OCI-LY7 (cell line): Measurements from ENCODE around the gene PLXDC2. TPM values are rescaled to one million over a fixed set of nuclear protein-coding genes. Genes with fewer than 3 reads are reported as not detected.

Experiments used
- BruUV-seq: library from RNA; stranded (reverse); fragments of 400-500 nt; replicated peaks from 2 replicates; lab custom pipeline; 2021; lab: Mats Ljungman, UMichigan
- CTCF ChIA-PET: fragments of 300-600 bp; sonication (Branson Sonifier 250); formaldehyde crosslinking; loops from one replicate; lab custom pipeline; 2022; ENCODE audit warnings: antibody characterized with exemption; ENCODE audit not compliant: unreplicated experiment; lab: Charles Lee
- POLR2A ChIA-PET: fragments of 300-600 bp; sonication (Branson Sonifier 250); formaldehyde crosslinking; loops from one replicate; lab custom pipeline; 2022; ENCODE audit warnings: antibody characterized with exemption; lab: Charles Lee
- DNase-seq: peaks from one replicate; pipeline ENCODE4 v3.0.0-alpha.2; 2015; ENCODE audit warnings: low spot score
- H2AFZ ChIP-seq: fragments of 200-600 bp; sonication (generic), shearing (Covaris generic); 2 replicates; pipeline ENCODE4 v1.6.1; 2014; ENCODE audit warnings: mild to moderate bottlenecking, antibody characterized with exemption, low read length, moderate library complexity
- H3K27ac ChIP-seq: fragments of 200-600 bp; sonication (generic); 2 replicates; pipeline ENCODE4 v1.5.1; 2014; ENCODE audit warnings: mixed run types, low read depth, mild to moderate bottlenecking, moderate library complexity, low read length, inconsistent platforms; ENCODE audit not compliant: poor library complexity, severe bottlenecking
- H3K36me3 ChIP-seq: fragments of 200-600 bp; sonication (generic); 2 replicates; pipeline ENCODE4 v1.6.1; 2014; ENCODE audit warnings: mild to moderate bottlenecking, antibody characterized with exemption, low read length, moderate library complexity, mixed read lengths; ENCODE audit not compliant: insufficient read depth
- H3K4me1 ChIP-seq: fragments of 200-600 bp; sonication (generic); 2 replicates; pipeline ENCODE4 v1.5.1; 2014; ENCODE audit warnings: mild to moderate bottlenecking, low read length; ENCODE audit not compliant: insufficient read depth, poor library complexity, severe bottlenecking
- H3K4me2 ChIP-seq: fragments of 200-600 bp; sonication (generic); 2 replicates; pipeline ENCODE4 v1.6.1; 2014; ENCODE audit warnings: mild to moderate bottlenecking, low read length
- H3K4me3 ChIP-seq: fragments of 200-600 bp; sonication (generic); 2 replicates; pipeline ENCODE4 v1.5.1; 2014; ENCODE audit warnings: mild to moderate bottlenecking, low read depth, low read length; ENCODE audit not compliant: poor library complexity, severe bottlenecking
- H3K79me2 ChIP-seq: fragments of 200-600 bp; sonication (generic); 2 replicates; pipeline ENCODE4 v1.6.1; 2016; ENCODE audit warnings: low read depth, mild to moderate bottlenecking, low read length, moderate library complexity, mixed read lengths; ENCODE audit not compliant: insufficient read depth
- H3K9me2 ChIP-seq: fragments of 200-600 bp; sonication (generic); 2 replicates; pipeline ENCODE4 v1.6.1; 2016; ENCODE audit warnings: mild to moderate bottlenecking, low read length, mixed read lengths; ENCODE audit not compliant: insufficient read depth
- H3K9me3 ChIP-seq: fragments of 200-600 bp; sonication (generic); 2 replicates; pipeline ENCODE4 v1.6.1; 2014; ENCODE audit warnings: mild to moderate bottlenecking, mixed run types, low read length, mixed read lengths
- H4K20me1 ChIP-seq: fragments of 200-600 bp; sonication (generic); 2 replicates; pipeline ENCODE4 v1.6.1; 2014; ENCODE audit warnings: mild to moderate bottlenecking, antibody characterized with exemption, low read length, moderate library complexity, mixed read lengths; ENCODE audit not compliant: insufficient read depth
- EZH2phosphoT487 ChIP-seq: fragments of 200-600 bp; sonication (generic); IDR thresholded peaks from 2 replicates; pipeline ENCODE4 v1.6.1; 2018; ENCODE audit warnings: low read depth, borderline replicate concordance, mild to moderate bottlenecking, mixed run types, antibody characterized with exemption, low read length, moderate library complexity, mixed read lengths
- intact Hi-C: fragments of 100-400 bp; cut with micrococcal nuclease; formaldehyde crosslinking; loops from one replicate; pipeline ENCODE4 v1.10.0; 2022; ENCODE audit not compliant: unreplicated experiment
- total RNA-seq, 2 experiments: library from RNA; depleted of rRNA in 1 of 2; stranded (reverse); fragments of >200 nt in 1 of 2; shearing (Covaris generic) in 1 of 2; gene quantifications; 2 replicates each; pipeline ENCODE4 v1.2.3, GENCODE V29; 2014 to 2022
- TF ChIP-seq, protein P1 (sequence below): fragments of 200-600 bp; sonication (generic); conservative IDR thresholded peaks from 2 replicates; pipeline ENCODE4 v1.5.1; 2014; ENCODE audit warnings: mild to moderate bottlenecking, antibody characterized with exemption, low read length, moderate library complexity, mixed read lengths

The PLXDC2 gene
- total RNA-seq, 2 experiments from 2014 or later, result not detected

DNA sequence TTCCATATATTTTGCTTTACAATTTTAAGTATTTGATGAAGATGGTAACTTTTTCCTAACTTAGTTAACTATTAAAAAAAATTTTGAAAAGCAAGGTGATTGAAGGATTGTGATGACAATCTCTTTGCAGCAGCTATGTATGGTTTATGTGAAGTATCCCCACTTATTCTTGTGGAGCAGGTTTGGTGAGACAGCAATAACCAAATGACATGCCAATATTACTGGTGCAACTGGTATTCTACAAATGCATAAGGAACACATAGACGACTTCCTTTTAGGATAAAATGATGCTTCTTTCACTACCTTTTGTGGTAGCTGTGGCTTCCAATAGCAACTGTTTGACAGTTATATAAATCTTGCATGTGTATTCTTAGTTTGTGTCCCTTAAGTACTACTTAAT lies 465.3 kb downstream of the PLXDC2 start:
- DNase-seq, result no peak
- Histone ChIP-seq H3K4me3 (no peak overlapping the region), H3K9me3 (no peaks in the 10 kb centered on the region), H3K9me2 (no peaks in the 10 kb centered on the region), H3K79me2 (no peaks in the 10 kb centered on the region), H3K4me1 (no peaks in the 10 kb centered on the region), H3K4me2 (no peak overlapping the region), H3K36me3 (no peaks in the 10 kb centered on the region), H4K20me1 (no peaks in the 10 kb centered on the region), H2AFZ (no peak overlapping the region), H3K27ac (no peak overlapping the region)
- ChIA-PET POLR2A (no interaction called here), CTCF (no interaction called here)
- BruUV-seq, result no TSS peak
- intact Hi-C loops, result no loop called here
- TF ChIP-seq EZH2phosphoT487, result no peak
- TF ChIP-seq, protein P1, sequence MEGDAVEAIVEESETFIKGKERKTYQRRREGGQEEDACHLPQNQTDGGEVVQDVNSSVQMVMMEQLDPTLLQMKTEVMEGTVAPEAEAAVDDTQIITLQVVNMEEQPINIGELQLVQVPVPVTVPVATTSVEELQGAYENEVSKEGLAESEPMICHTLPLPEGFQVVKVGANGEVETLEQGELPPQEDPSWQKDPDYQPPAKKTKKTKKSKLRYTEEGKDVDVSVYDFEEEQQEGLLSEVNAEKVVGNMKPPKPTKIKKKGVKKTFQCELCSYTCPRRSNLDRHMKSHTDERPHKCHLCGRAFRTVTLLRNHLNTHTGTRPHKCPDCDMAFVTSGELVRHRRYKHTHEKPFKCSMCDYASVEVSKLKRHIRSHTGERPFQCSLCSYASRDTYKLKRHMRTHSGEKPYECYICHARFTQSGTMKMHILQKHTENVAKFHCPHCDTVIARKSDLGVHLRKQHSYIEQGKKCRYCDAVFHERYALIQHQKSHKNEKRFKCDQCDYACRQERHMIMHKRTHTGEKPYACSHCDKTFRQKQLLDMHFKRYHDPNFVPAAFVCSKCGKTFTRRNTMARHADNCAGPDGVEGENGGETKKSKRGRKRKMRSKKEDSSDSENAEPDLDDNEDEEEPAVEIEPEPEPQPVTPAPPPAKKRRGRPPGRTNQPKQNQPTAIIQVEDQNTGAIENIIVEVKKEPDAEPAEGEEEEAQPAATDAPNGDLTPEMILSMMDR, result no peak

DNA sequence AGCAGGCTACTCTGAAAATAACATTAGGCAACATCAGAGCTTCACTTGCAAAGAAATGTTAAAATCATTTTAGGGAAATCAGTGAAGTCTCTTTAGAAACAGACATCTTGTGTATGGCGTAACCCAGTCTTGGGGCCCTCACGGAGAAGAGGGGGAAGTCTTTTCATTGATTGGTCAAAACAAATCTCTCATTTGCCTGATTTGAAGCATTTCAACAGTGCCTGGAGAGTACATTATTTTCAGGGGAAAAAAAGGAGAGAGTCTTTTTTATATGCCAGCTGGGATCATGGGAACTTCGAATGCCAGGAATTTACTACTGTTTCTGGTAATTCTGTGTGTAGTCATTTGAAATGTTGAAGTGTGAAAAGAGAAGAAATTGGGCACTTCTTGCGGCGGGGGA lies 471.4 kb downstream of the PLXDC2 start:
- H3K4me3 ChIP-seq, result no peak overlapping the region
- intact Hi-C loops, result no loop called here
- no peaks in the 10 kb centered on the region for H3K9me2 ChIP-seq
- no peaks in the 10 kb centered on the region for H3K9me3 ChIP-seq
- no peak for TF ChIP-seq EZH2phosphoT487
- TF ChIP-seq, protein P1, result no peak
- H3K79me2 ChIP-seq, result no peaks in the 10 kb centered on the region
- BruUV-seq, result no TSS peak
- no peak overlapping the region for H2AFZ ChIP-seq
- H3K27ac ChIP-seq, result no peak overlapping the region
- no peak for DNase-seq
- H3K36me3 ChIP-seq, result no peaks in the 10 kb centered on the region
- no peak overlapping the region for H3K4me2 ChIP-seq
- no peaks in the 10 kb centered on the region for H4K20me1 ChIP-seq
- ChIA-PET POLR2A (no interaction called here), CTCF (no interaction called here)
- no peaks in the 10 kb centered on the region for H3K4me1 ChIP-seq

DNA sequence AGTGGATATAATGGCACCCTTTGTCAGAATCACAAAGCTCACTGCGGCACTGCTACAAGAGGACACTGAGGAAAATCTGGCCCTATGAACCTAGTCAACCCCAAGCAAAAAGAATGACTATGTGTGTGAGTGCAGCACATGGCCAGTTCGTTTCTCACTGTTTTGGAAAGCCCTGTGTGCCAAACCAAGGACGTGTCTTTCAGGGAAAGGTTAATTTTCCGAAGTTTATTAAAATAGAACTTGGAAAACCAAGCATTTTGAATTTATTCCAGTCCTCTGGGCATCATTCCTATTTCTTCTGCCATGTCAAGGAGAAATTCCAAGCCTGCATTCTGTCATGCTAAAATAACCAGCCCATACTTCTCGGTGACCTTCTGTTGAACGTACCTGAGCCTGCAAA lies 471.8 kb downstream of the PLXDC2 start:
- Histone ChIP-seq H3K4me3 (no peak overlapping the region), H4K20me1 (no peaks in the 10 kb centered on the region), H3K27ac (no peak overlapping the region), H3K9me3 (no peaks in the 10 kb centered on the region), H3K9me2 (no peaks in the 10 kb centered on the region), H3K4me1 (no peaks in the 10 kb centered on the region), H2AFZ (no peak overlapping the region), H3K36me3 (no peaks in the 10 kb centered on the region), H3K4me2 (no peak overlapping the region), H3K79me2 (no peaks in the 10 kb centered on the region)
- ChIA-PET POLR2A (no interaction called here), CTCF (no interaction called here)
- no peak for DNase-seq
- no TSS peak for BruUV-seq
- TF ChIP-seq, protein P1, result no peak
- no peak for TF ChIP-seq EZH2phosphoT487
- intact Hi-C loops, result no loop called here
